Calu3 (cell line): ENCODE data around the gene VWA1. TPM values are rescaled to one million over a fixed set of nuclear protein-coding genes. Genes with fewer than 3 reads are reported as not detected.
"Not testable (repeated sequence)": the region's sequence is repeated elsewhere in the genome, so short reads cannot be mapped to it uniquely, and the experiment has no call there.

Experiments
- BruUV-seq: library from RNA; stranded (reverse); fragments of 400-500 nt; replicated peaks from 2 replicates; lab custom pipeline; 2021; lab: Mats Ljungman, UMichigan
- CTCF ChIA-PET: fragments of 300-600 bp; sonication (Branson Sonifier 250); formaldehyde crosslinking; loops from one replicate; lab custom pipeline; 2022; ENCODE audit warnings: antibody characterized with exemption; lab: Charles Lee
- DNase-seq: peaks from one replicate; pipeline ENCODE4 v3.0.0; 2022
- H3K27ac Mint-ChIP-seq: one replicate; pipeline ENCODE4 v1.8.0; 2022; ENCODE audit warnings: mixed read lengths; ENCODE audit not compliant: unreplicated experiment
- H3K27me3 Mint-ChIP-seq: one replicate; pipeline ENCODE4 v1.8.0; 2022; ENCODE audit warnings: mixed read lengths; ENCODE audit not compliant: unreplicated experiment
- H3K36me3 Mint-ChIP-seq: one replicate; pipeline ENCODE4 v1.8.0; 2022; ENCODE audit warnings: mild to moderate bottlenecking, moderate library complexity, mixed read lengths; ENCODE audit not compliant: insufficient read depth, unreplicated experiment
- H3K4me1 Mint-ChIP-seq: one replicate; pipeline ENCODE4 v1.8.0; 2022; ENCODE audit warnings: mild to moderate bottlenecking, low read depth, mixed read lengths; ENCODE audit not compliant: unreplicated experiment
- H3K4me3 Mint-ChIP-seq: one replicate; pipeline ENCODE4 v1.8.0; 2022; ENCODE audit warnings: mild to moderate bottlenecking, low read depth, moderate library complexity, mixed read lengths; ENCODE audit not compliant: unreplicated experiment
- H3K9me3 Mint-ChIP-seq: one replicate; pipeline ENCODE4 v1.8.0; 2022; ENCODE audit warnings: low read depth, mixed read lengths; ENCODE audit not compliant: unreplicated experiment
- intact Hi-C: fragments of 100-400 bp; cut with micrococcal nuclease; formaldehyde crosslinking; loops from one replicate; pipeline ENCODE4 v1.10.0; 2022; ENCODE audit not compliant: unreplicated experiment
- total RNA-seq: library from RNA; stranded (reverse); gene quantifications from 2 replicates; pipeline ENCODE4 v1.2.3, GENCODE V29; 2022
- TF ChIP-seq, protein P1 (sequence below): fragments of 200-600 bp; IDR thresholded peaks from one replicate; pipeline ENCODE4 v1.8.0; 2022; ENCODE audit warnings: antibody characterized with exemption; ENCODE audit not compliant: unreplicated experiment

The VWA1 gene
- total RNA-seq, 1 experiment from 2014 or later, result 78.9 TPM

DNA sequence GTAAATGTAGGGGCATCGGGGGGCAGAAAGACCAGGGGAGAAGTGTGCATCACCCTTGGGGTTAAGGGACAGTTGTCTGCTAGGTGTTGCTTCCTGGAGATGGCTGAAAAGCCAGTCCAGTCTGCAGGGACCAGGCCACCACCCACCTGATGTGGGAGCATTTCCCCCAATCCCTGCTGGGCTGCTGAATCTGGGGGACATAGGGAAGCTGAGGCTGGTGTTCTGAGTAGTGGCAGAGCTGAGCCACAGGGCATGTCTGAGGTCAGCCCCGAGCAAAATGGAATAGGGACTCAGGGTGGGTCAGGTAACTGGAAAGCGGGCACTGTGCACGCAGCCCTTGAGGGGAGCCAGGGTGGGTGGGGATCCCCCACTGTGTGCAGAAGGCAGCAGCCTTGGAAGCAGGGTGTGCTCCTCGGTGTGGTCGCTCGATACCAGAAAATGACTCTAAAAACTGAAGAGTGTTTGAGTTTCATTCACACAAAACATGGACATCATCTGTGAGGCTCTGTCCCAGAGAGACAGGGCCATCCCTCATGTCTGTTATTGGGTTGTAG is 34.0 kb upstream of the VWA1 start:
- Mint-ChIP-seq H3K4me1 (no peaks in the 10 kb centered on the region), H3K36me3 (peaks cover 87% of the 10 kb centered on the region), H3K4me3 (peak overlapping the region; percentile 84), H3K9me3 (no peaks in the 10 kb centered on the region), H3K27ac (no peak overlapping the region), H3K27me3 (no peaks in the 10 kb centered on the region)
- intact Hi-C loops, result no loop called here
- TF ChIP-seq, protein P1, sequence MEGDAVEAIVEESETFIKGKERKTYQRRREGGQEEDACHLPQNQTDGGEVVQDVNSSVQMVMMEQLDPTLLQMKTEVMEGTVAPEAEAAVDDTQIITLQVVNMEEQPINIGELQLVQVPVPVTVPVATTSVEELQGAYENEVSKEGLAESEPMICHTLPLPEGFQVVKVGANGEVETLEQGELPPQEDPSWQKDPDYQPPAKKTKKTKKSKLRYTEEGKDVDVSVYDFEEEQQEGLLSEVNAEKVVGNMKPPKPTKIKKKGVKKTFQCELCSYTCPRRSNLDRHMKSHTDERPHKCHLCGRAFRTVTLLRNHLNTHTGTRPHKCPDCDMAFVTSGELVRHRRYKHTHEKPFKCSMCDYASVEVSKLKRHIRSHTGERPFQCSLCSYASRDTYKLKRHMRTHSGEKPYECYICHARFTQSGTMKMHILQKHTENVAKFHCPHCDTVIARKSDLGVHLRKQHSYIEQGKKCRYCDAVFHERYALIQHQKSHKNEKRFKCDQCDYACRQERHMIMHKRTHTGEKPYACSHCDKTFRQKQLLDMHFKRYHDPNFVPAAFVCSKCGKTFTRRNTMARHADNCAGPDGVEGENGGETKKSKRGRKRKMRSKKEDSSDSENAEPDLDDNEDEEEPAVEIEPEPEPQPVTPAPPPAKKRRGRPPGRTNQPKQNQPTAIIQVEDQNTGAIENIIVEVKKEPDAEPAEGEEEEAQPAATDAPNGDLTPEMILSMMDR, result no peak
- no TSS peak for BruUV-seq
- DNase-seq, result no peak
- CTCF ChIA-PET, result interaction anchor here (0.6 kb wide), 1 partner anchor 104 kb away, joined by 3 read pairs; no protein-coding TSS in a partner anchor

DNA sequence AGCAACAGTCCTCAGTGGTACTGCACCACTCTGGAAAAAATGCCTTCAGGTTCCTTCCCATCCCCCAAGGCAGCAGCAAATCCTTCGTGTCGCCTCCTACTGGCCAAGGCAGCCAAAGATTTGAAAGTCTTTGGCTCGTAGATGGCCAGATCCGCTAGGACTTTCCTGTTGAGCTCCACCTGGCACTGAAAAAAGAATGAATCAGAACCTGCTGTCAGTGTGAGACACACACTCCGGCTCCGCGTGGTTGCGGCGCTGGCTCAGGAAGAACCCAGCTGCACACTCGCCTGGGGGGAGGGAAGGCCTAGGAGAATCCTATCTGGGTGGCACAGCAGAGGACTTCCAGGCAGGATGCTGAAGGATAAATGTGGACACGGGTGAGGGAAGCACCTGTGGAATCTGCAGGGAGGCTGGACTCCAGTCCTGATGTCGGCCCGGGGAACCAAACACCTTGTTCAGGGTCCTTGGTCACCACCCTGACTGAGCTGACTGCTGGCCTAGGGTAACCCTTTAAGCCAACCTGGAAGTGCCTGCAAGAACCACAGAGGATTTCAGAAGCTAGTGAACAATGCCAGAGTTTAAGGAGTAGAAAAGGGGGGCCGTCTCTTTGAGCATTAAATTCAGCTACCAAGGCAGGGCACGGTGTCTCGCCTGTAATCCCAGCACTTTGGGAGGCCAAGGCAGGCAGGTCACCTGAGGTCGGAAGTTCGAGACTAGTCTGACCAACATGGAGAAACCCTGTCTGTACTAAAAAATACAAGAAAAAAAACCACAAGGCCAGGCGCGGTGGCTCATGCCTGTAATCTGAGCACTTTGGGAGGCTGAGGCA is 33.2 kb upstream of the VWA1 start:
- intact Hi-C loops, result no loop called here
- H3K36me3 Mint-ChIP-seq, result peaks cover 88% of the 10 kb centered on the region
- H3K4me1 Mint-ChIP-seq, result no peaks in the 10 kb centered on the region
- no TSS peak for BruUV-seq
- TF ChIP-seq, protein P1, result no peak
- no peak overlapping the region for H3K4me3 Mint-ChIP-seq
- no peaks in the 10 kb centered on the region for H3K27me3 Mint-ChIP-seq
- no peaks in the 10 kb centered on the region for H3K9me3 Mint-ChIP-seq
- peak overlapping the region; percentile 30 for H3K27ac Mint-ChIP-seq
- CTCF ChIA-PET, result interaction anchor here (0.6 kb wide), 1 partner anchor 103 kb away, joined by 3 read pairs; no protein-coding TSS in a partner anchor
- DNase-seq, result peak; percentile 43

DNA sequence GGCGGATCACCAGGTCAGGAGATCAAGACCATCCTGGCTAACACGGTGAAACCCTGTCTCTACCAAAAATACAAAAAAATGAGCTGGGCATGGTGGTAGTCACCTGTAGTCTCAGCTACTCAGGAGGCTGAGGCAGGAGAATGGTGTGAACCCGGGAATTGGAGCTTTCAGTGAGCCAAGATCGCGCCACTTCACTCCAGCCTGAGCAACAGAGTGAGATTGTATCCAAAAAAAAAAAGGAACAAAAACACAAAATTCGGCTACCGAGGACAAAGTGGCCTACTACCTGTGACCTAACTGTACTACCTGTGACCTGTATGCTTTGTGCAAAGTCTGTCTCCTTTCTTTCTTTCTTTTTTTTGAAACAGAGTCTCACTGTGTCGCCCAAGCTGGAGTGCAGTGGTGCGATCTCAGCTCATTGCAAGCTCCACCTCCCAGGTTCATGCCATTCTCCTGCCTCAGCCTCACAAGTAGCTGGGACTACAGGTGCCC is 32.5 kb upstream of the VWA1 start:
- H3K4me3 Mint-ChIP-seq, H3K4me1 Mint-ChIP-seq, H3K27ac Mint-ChIP-seq, BruUV-seq, H3K9me3 Mint-ChIP-seq, intact Hi-C loops, CTCF ChIA-PET, H3K27me3 Mint-ChIP-seq, DNase-seq: not testable (repeated sequence)
- H3K36me3 Mint-ChIP-seq, result peaks cover 89% of the 10 kb centered on the region

DNA sequence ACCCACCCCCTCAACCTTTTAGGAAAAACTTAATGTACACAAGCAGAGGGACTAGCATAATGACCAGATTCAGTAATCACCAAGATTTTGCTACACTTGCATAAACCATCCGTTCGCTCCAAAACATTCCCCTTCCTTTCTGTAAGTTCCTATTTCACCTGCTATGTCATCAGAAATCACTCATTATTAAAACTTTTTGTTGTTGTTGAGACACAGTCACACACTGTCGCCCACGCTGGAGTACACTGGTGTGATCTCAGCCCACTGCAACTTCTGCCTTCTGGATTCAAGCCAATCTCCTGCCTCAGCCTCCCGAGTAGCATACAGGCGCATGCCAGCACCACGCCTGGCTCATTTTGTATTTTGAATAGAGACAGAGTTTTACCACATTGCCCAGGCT is 31.8 kb upstream of the VWA1 start:
- Mint-ChIP-seq H3K36me3 (peaks cover 87% of the 10 kb centered on the region), H3K9me3 (no peaks in the 10 kb centered on the region), H3K27ac (no peak overlapping the region), H3K27me3 (no peaks in the 10 kb centered on the region), H3K4me3 (no peak overlapping the region), H3K4me1 (no peaks in the 10 kb centered on the region)
- no peak for DNase-seq
- TF ChIP-seq, protein P1, result no peak
- intact Hi-C loops, result no loop called here
- BruUV-seq, result no TSS peak
- CTCF ChIA-PET, result no interaction called here
